ENCODE measurements around the gene ANO10.

ANO10 gene

GRCh38 chr3:43409506-43409905 is 212.3 kb downstream of the ANO10 start:
- no peak for DNase-seq

- DNase-seq: no peak
Observed at GRCh38 chr3:43406643-43407023, 215.2 kb downstream of the ANO10 start.

- peak in 1 of 2 donors; percentile 68 for DNase-seq
Observed at GRCh38 chr3:43405888-43406642, 215.7 kb downstream of the ANO10 start.

- DNase-seq: no peak
Observed at GRCh38 chr3:43400781-43401730, 220.8 kb downstream of the ANO10 start.

- no peak for DNase-seq
Observed at GRCh38 chr3:43400167-43400566, 221.6 kb downstream of the ANO10 start.

GRCh38 chr3:43399034-43399433 is 222.8 kb downstream of the ANO10 start:
- no peak for DNase-seq

GRCh38 chr3:43394041-43394554 is 227.7 kb downstream of the ANO10 start:
- DNase-seq: peak in 1 of 2 donors; percentile 27

GRCh38 chr3:43391621-43392020 is 230.2 kb downstream of the ANO10 start:
- DNase-seq: no peak

- DNase-seq: no peak
Observed at GRCh38 chr3:43390255-43390588, 231.6 kb downstream of the ANO10 start.

- peak; percentile 20 to 96 for DNase-seq
Observed at GRCh38 chr3:43389388-43390254, 232.2 kb downstream of the ANO10 start.

GRCh38 chr3:43388915-43389314 is 232.9 kb downstream of the ANO10 start:
- no peak for DNase-seq

GRCh38 chr3:43388175-43388574 is 233.6 kb downstream of the ANO10 start:
- DNase-seq: no peak

- no peak for DNase-seq
Observed at GRCh38 chr3:43379343-43379742, 242.5 kb downstream of the ANO10 start.

GRCh38 chr3:43378066-43378935 is 243.5 kb downstream of the ANO10 start:
- no peak for DNase-seq

- no peak for DNase-seq
Observed at GRCh38 chr3:43373560-43373928, 248.3 kb downstream of the ANO10 start.

GRCh38 chr3:43372809-43373559 is 248.8 kb downstream of the ANO10 start:
- no peak for DNase-seq

GRCh38 chr3:43372007-43372740 is 249.6 kb downstream of the ANO10 start:
- no peak for DNase-seq

- DNase-seq: no peak
Observed at GRCh38 chr3:43371494-43371893, 250.3 kb downstream of the ANO10 start.

- DNase-seq: no peak
Observed at GRCh38 chr3:43370293-43370980, 251.4 kb downstream of the ANO10 start.

Data from bone marrow (tissue), 2 donors.